MM.1S (cell line): Measurements from ENCODE around the gene MAPK8IP1.
A peak's percentile ranks its signal among the peaks of the same experiment; 100 is the strongest.

Experiments used
- DNase-seq: peaks from one replicate; pipeline ENCODE4 v3.0.0-alpha.2; 2015
- H2AFZ ChIP-seq: fragments of 300-600 bp; sonication (generic); 2 replicates; pipeline ENCODE4 v1.6.0; 2016; ENCODE audit warnings: antibody characterized with exemption, low read length
- H3F3A ChIP-seq: fragments of 300-600 bp; sonication (generic); 2 replicates; pipeline ENCODE4 v1.6.1; 2016; ENCODE audit warnings: mild to moderate bottlenecking, antibody characterized with exemption, low read length, moderate library complexity, mixed read lengths; ENCODE audit not compliant: insufficient read depth
- H3K27ac ChIP-seq: fragments of 300-600 bp; sonication (generic); 2 replicates; pipeline ENCODE4 v1.5.1; 2016; ENCODE audit warnings: mild to moderate bottlenecking, low read length
- H3K27me3 ChIP-seq: fragments of 300-600 bp; sonication (generic); replicated peaks from 2 replicates; pipeline ENCODE4 v1.6.0; 2016; ENCODE audit warnings: low read length; ENCODE audit not compliant: insufficient read depth
- H3K36me3 ChIP-seq: fragments of 300-600 bp; sonication (generic); replicated peaks from 2 replicates; pipeline ENCODE4 v1.6.1; 2016; ENCODE audit warnings: mild to moderate bottlenecking, low read length, mixed read lengths; ENCODE audit not compliant: insufficient read depth
- H3K4me1 ChIP-seq: fragments of 300-600 bp; sonication (generic); 2 replicates; pipeline ENCODE4 v1.6.1; 2016; ENCODE audit warnings: low read length, mixed read lengths
- H3K4me2 ChIP-seq: fragments of 300-600 bp; sonication (generic); 2 replicates; pipeline ENCODE4 v1.6.0; 2016; ENCODE audit warnings: low read depth, low read length
- H3K4me3 ChIP-seq: fragments of 300-600 bp; sonication (generic); 2 replicates; pipeline ENCODE4 v1.5.1; 2016; ENCODE audit warnings: low read length, mixed read lengths
- H3K79me2 ChIP-seq: fragments of 300-600 bp; sonication (generic); 2 replicates; pipeline ENCODE4 v1.6.1; 2016; ENCODE audit warnings: mixed run types, low read length, mixed read lengths
- H3K9ac ChIP-seq: fragments of 300-600 bp; sonication (generic); 2 replicates; pipeline ENCODE4 v1.6.1; 2016; ENCODE audit warnings: low read length, mixed read lengths
- H3K9me2 ChIP-seq: fragments of 300-600 bp; sonication (generic); replicated peaks from 2 replicates; pipeline ENCODE4 v1.6.1; 2016; ENCODE audit warnings: mild to moderate bottlenecking, low read length, mixed read lengths; ENCODE audit not compliant: insufficient read depth
- H3K9me3 ChIP-seq: fragments of 300-600 bp; sonication (generic); replicated peaks from 2 replicates; pipeline ENCODE4 v1.6.1; 2016; ENCODE audit warnings: mild to moderate bottlenecking, low read length, mixed read lengths; ENCODE audit not compliant: insufficient read depth
- H4K20me1 ChIP-seq: fragments of 300-600 bp; sonication (generic); 2 replicates; pipeline ENCODE4 v1.6.1; 2016; ENCODE audit warnings: mild to moderate bottlenecking, low read length, moderate library complexity, mixed read lengths; ENCODE audit not compliant: insufficient read depth
- CTCF ChIP-seq: fragments of 300-600 bp; sonication (generic); IDR thresholded peaks from 2 replicates; pipeline ENCODE4 v1.5.1; 2016; ENCODE audit warnings: antibody characterized with exemption, low read length, mixed read lengths
- EZH2 ChIP-seq: fragments of 300-600 bp; sonication (generic); optimal IDR thresholded peaks from 2 replicates; pipeline ENCODE3; 2017; ENCODE audit warnings: low read depth, mild to moderate bottlenecking, antibody characterized with exemption, low read length, mixed read lengths
- EZH2phosphoT487 ChIP-seq: fragments of 300-600 bp; sonication (generic); IDR thresholded peaks from 2 replicates; pipeline ENCODE4 v1.6.1; 2018; ENCODE audit warnings: antibody characterized with exemption, low read length

MAPK8IP1 gene

DNA sequence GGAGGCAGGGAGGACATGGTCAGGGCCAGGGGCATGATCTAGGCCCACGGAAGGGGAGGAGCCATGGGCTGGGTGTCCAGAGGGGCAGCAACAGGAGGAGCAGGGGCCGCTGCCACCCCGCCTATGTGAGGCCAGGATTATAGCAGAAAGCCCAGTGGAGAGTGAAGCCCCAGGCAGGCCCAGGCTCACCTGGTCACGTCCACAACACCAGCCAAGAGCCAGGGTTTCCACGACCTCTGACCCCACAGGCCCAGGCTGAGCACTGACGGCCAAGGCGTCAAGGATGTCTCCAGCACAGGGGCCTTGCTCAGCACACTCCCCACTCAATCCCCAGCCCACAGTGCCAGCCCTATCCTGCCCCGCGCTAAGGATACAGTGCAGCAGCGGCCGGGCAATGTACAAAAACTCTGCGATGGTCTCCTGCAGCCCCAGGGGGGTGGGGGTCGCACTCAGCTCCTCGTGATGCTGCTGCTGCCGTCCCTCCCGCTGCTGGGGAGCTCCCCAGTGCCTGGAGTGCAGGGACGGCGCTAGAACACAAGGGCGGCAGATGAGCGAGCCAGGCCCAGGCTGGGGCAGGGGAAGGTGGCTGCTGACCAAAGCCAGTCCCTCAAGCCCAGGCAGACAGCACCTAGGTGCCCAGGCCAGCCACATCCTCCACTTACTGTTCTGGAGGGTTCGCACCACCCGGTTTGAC is 28.6 kb downstream of the MAPK8IP1 start:
- no peak for TF ChIP-seq CTCF
- H3K9ac ChIP-seq, result no peak overlapping the region
- H3K27me3 ChIP-seq, result no peaks in the 10 kb centered on the region
- H2AFZ ChIP-seq, result no peak overlapping the region
- no peak overlapping the region for H3K4me2 ChIP-seq
- no peaks in the 10 kb centered on the region for H4K20me1 ChIP-seq
- DNase-seq, result no peak
- no peaks in the 10 kb centered on the region for H3K36me3 ChIP-seq
- H3K4me3 ChIP-seq, result no peak overlapping the region
- no peak overlapping the region for H3K27ac ChIP-seq
- no peaks in the 10 kb centered on the region for H3K9me3 ChIP-seq
- peaks cover 5% of the 10 kb centered on the region for H3K4me1 ChIP-seq
- peaks cover 22% of the 10 kb centered on the region for H3K79me2 ChIP-seq
- H3F3A ChIP-seq, result peaks cover 17% of the 10 kb centered on the region
- no peaks in the 10 kb centered on the region for H3K9me2 ChIP-seq

DNA sequence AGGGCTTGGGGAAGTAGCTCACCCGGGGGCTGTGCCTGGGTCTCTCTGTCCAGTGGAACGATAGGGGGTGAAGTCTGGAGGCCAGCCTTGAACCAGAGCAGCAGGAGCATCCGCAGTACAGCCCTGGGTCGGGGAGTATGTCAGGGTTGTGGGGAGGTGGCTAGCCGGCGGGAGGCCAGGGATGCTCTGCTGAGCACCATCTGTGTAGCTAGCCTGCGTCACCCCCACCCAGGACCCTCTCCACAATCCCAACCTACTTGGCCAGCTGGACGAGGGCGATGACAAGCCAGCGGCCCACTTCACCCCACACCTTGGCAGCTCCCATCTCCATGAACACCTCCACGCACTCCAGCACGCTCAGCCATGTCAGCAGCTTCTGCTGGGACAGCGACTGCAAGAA is 30.0 kb downstream of the MAPK8IP1 start:
- peaks cover 22% of the 10 kb centered on the region for H3K79me2 ChIP-seq
- H4K20me1 ChIP-seq, result no peaks in the 10 kb centered on the region
- H3K36me3 ChIP-seq, result no peaks in the 10 kb centered on the region
- H2AFZ ChIP-seq, result no peak overlapping the region
- H3K4me2 ChIP-seq, result no peak overlapping the region
- H3K4me1 ChIP-seq, result peaks cover 9% of the 10 kb centered on the region
- H3K27ac ChIP-seq, result no peak overlapping the region
- no peak for DNase-seq
- H3K4me3 ChIP-seq, result no peak overlapping the region
- H3K27me3 ChIP-seq, result no peaks in the 10 kb centered on the region
- peaks cover 18% of the 10 kb centered on the region for H3F3A ChIP-seq
- TF ChIP-seq EZH2phosphoT487 (no peak), EZH2 (no peak), CTCF (no peak)
- no peak overlapping the region for H3K9ac ChIP-seq
- H3K9me3 ChIP-seq, result no peaks in the 10 kb centered on the region
- H3K9me2 ChIP-seq, result no peaks in the 10 kb centered on the region

GRCh38 chr11:45917286-45917622 is 31.8 kb downstream of the MAPK8IP1 start:
- peak overlapping the region; percentile 95 for H3K4me3 ChIP-seq
- H3K4me2 ChIP-seq, result peak overlapping the region; percentile 99
- no peaks in the 10 kb centered on the region for H3K27me3 ChIP-seq
- H2AFZ ChIP-seq, result peak overlapping the region; percentile 96; the same call in 1 of the 2 replicates
- no peaks in the 10 kb centered on the region for H3K36me3 ChIP-seq
- H3K9me3 ChIP-seq, result no peaks in the 10 kb centered on the region
- no peaks in the 10 kb centered on the region for H3K9me2 ChIP-seq
- H3K4me1 ChIP-seq, result peaks cover 14% of the 10 kb centered on the region
- peak overlapping the region; percentile 85 for H3K9ac ChIP-seq
- TF ChIP-seq CTCF, result no peak
- no peak for TF ChIP-seq EZH2
- no peak for TF ChIP-seq EZH2phosphoT487
- no peak for DNase-seq
- H3K79me2 ChIP-seq, result peaks cover 22% of the 10 kb centered on the region
- peak overlapping the region; percentile 88 for H3K27ac ChIP-seq
- peaks cover 18% of the 10 kb centered on the region for H3F3A ChIP-seq
- no peaks in the 10 kb centered on the region for H4K20me1 ChIP-seq
